NCI-H1417 treated with DMSO at 0.1 percent for 48 hours (cell line): Measurements from ENCODE around the gene EPPIN.

Experiments
- DNase-seq: peaks from one replicate; lab custom pipeline; 2025; lab: John Stamatoyannopoulos, UW

Gene EPPIN

DNA sequence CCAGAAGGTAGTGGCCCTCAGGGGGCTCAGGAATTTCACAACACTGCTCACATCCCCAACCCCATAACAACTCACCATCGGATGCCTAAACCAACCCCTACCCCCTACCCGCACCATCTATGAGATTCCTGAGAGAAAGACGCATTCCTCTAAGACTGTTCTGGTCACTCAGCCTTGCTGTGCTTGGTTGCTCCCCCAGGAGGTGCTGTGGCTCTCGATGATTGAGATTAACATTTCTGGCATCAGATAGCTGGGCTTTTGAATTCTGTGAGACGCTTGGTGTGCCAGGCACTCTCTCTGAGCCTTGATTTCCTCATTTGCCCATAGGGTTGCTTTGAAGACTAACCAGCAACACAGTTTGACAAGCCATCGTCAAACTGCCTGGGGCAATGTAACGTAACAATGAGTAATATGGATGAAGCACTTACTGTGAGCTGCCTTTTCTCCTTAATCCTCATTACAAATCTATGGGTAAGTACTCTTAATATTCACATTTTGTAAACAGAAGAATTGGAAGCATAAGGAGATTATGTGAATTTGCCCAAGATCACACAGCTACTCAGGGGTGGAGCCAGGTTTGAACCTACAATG, 8.9 kb downstream of the EPPIN start:
- no peak for DNase-seq

DNA sequence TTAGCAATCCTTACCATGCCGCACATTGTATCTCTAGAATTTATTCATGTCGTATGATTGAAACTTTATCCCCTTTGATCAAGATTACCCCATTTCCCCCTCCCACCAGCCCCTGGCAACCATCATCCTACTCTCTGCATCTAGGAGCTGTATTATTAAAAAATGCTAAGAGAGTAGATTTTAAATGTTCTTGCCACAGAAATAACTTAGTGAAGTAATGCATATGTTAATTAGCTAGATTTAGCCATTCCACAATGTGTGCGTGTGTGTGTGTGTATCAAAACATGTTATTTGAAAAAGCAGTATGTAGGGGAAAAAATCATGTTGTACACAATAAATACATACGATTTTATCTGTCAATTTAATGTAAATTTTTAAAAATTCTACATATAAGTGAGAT, 19.9 kb downstream of the EPPIN start:
- DNase-seq, result no peak

DNA sequence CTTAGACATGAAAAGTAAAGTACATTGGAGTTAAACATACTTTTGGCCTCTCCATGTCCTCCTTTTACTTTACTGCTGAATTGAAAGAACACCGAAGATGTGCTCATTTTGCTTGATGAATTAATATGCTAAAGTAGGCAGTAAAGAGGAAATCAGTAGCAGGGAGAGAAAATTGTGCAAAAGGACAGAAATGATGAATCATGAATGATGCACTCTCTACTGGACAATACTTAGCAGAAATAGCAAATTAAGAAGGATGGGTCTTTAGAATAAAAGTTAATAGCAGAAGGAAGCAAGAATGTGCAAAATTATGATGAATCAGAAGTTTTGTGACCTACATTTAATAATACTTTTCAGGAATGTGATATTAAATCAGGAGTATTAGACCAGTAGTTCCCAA, 23.4 kb downstream of the EPPIN start:
- no peak for DNase-seq

DNA sequence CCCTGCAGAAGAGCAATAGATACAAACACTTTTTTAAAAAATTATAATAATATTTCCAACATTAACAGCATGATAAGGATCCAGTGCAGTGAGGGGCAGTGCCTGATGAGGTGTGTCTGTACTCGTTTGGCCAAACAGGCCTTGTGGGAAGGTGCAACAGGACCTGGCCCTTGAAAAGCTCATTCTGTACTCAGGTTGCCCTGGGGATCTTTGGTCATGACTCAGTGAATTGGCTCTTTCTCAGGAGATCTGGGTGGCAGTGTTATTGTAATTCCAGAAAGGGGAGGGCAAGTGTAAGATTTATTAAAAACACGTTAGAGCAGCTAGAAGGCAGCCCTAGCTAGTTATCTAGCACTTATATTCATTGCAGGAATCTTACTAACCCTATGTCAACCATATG, 28.9 kb downstream of the EPPIN start:
- no peak for DNase-seq

DNA sequence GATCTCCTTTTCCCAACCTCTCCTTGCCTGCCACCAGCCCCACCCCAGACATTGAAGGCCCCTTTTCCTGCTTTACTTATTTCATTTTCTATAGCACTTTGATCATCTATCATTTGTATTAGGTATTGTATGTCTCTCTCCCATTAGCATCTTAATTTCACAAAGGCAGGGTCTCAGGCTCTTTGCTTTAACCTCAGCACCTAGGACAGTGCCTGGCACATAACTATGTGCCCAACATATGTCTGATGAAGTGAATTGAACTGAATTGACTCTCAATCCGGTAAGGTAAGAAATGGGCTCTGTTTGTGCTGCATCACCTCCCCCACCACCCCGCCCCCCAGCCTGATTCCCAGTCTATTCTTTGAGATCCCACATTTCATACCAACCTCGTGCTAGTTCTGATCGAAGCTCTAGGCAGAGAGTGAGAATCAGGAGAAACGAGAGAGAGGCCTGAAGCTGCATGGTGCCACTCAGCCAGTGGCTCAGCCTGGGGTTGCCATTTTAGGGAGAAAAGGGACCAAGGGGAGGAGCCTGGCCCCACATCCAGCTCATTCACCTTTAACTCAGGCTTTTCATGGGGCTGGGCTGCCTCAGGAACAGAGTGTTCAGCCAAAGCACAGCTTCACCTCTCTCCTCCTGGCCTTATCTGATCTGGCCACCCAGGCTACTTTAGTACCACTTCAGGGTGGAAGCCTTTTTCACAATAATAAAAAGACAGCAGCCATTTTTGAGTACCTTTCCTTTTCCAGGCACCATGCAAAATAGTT, 31.9 kb downstream of the EPPIN start, which contains the start of gene SPINT3:
SPINT3 (minus strand) TSS at position 476 of the 767 bp plus-strand sequence; CDS start at position 462, 14 bp downstream.
- no peak for DNase-seq

DNA sequence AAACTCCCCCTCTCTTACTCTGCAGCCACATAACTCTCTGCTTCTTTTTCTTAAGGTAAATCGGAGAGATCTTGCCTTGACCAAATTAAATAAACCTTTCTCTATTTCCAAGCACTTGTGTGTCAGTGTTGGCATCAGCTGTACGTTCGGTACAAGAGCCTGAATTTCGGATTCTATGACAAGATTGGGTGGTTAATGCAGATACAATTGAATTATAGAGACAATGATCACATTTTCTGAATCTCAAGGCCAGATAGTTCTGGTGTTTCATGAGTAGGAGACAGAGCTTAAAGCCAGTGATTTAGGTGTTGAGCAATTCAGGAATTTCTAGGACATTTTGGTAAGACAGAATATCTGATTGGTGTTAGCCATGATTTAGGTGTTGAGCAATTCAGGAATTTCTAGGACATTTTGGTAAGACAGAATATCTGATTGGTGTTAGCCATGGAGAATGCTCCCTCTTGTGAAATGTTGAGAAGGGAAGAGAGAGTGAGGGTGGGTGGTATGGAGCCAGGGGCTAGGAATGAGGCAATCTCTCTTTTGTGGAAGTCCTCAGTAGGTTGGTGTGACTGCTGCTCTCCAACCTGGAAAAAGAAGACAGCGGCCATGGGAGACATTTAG, 36.8 kb downstream of the EPPIN start:
- no peak for DNase-seq

DNA sequence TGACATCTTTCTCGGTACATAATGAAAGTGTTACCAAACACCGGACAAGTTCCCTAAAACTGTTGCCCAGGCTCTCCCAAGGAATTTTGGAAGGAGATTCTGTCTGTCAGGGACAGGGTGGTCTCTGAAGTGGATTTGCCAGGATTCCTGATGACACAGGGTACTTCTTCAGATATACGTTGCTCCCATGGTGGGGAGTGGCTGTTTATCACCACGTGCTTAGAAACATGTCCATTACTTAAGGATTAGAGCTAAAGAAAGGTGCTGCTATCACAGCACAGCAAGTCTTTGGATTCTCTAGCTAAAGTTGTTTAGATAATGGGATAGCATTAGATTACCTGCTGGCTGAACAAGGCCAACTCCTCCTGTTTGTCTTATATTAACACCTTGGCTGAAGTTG, 38.1 kb downstream of the EPPIN start:
- no peak for DNase-seq

DNA sequence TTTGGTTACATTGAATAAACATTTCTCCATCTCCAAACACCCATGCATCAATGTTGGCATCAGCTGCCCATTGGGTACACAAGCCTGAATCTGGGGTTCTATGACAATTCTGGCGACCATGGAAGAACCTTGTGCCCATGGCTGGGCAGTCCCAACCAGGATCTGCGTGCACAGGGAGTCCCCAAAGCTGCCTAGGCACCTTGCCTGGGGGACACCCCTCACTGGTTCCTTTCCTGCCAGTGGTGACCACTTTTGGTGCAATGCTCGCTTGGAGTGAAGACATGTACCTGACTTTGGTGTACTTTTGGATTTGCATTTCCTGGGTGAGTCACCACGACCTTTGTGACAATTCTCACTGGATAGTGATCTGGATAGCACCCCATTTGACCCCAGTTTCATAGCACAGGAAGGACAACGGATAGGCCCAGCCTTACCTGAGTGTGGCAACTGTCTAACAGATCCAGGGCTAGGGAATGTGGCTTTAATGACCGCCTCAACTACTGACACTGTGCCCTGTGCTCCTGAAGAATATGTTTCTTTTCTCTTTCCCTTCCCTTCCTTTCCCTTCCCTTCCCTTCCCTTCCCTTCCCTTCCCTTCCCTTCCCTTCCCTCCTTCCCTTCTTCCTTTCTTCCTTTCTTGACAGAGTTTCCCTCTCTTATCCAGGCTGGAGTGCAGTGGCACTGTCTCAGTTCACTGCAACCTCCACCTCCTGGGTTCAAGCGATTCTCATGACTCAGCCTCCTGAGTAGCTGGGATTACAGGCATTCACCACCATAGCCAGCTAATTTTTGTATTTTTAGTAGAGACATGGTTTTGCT, 38.9 kb downstream of the EPPIN start:
- DNase-seq, result no peak

DNA sequence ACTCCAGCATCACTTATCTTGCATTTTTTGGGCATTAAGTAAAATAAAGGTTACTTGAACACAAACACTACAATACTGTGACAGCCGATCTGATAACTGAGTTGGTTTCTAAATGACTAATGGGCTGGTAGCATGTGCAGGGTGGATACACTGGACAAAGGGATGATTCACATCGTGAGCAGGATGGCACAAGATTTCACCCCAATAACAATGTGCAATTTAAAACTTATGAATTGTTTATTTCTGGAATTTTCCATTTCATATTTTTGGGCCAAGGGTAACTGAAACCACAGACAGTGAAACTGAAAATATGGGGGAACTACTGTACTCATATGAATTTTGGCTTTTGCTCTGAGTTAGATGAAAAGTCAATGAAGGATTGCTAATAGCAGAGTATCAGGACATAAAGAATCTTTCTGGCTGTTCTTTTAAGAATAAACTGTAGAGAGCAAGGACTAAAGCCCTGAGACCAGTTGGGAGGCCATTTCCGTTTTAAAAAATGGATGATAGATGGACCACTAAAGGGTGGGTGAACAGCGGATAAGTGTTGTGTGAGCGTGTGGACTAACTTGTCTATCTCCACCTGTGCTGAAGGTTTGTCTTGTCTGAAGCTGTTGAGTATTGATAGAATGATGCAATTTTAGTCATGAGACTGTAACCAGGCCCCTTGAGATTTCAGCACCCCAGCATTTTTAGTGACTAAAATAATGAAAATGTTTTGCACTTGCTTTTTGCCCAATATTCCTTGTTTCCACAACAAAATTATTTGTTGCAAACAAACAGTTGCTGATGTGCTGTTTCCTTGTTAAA, 40.0 kb downstream of the EPPIN start:
- no peak for DNase-seq

DNA sequence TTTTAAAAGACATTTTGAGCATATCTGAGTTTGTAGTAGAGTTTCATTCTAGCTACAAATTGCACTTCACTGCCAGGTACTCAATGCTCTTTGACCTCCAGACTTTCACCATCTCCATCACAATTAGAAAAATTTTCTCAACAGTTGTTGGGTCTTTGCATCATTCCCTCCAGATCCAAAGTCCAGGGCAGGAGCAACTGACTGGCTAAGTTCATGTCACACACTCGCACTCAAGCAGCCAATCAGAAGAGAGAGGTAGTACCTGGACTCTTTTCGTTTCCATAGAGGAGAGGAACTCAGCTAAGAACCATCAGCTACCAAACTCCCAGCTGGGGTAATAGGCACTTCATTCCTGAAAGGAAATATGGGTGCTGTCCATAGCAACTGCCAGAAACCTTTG, 40.8 kb downstream of the EPPIN start:
- no peak for DNase-seq

DNA sequence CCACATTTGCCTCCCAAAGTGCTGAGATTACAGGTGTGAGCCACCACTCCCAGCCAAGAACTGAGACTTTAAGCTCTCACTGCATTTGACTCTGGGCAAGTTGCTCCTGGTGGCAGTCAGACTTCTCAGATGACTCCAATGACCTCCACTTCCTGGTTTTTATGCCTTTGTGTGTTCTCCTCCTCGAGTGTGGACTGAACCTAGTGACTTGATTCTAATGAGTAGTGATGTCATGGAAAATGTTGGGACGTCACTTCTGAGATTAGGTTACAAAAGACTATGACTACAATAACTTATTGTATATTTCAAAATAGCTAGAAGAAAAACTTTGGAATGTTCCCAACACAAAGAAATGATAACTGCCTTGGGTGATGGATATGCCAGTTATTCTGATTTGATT, 43.8 kb downstream of the EPPIN start:
- DNase-seq, result no peak

DNA sequence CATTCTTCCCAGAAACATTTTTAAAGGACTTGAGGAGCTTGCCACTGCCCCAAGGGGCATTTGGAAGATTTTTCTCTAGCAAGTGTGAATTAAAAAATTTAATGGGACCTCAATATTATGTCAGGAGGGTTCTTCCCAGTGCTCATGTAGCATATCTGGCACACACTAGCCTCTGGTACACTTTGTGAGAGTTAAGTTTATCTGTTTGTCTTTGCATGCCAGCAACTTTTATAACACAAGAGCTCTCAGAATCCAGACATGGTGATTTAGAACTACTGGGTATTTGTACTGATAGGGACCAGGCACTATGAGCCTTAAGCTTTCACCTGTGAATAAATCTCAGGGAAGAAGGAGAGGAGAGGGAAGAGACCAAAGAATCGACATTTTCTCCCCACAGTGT, 44.6 kb downstream of the EPPIN start:
- DNase-seq, result no peak

DNA sequence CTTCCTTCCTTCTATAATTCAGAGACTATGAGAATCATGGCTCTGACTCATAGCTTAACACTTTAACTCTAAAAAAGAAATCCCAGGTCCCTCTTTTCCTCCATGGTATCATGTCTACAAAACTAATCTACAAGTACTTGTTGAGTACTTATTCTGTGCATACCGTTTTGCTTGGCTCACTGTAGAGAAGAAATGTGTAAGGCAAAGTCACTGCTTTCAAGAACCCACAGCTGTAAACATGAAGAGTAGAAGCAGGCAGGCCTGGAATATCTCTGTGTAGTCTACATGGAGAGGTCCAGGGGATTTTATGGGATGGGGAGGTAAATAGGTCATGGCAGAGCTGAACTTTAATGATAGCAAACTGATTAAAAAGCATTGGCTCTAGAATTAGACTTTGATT, 45.6 kb downstream of the EPPIN start:
- no peak for DNase-seq

DNA sequence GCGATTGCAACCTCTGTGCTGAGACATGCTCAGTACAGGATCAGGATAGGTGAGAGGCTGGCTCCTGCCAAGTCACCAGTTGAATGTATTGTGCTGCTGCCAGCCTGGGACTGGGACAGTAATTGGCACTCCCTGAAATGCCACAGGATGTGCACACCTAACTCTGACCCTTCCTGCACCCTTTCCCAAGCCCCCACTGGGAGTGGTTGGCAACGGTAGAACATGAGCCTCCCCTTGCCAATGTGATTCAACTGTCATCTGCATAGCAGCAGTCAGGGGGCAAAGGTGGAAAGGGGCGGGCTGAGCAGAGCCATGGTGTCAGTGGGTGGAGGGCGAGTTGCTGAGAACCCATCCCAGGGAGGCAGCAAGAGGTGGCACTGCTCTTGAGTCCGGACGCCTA, 47.2 kb downstream of the EPPIN start:
- no peak for DNase-seq

DNA sequence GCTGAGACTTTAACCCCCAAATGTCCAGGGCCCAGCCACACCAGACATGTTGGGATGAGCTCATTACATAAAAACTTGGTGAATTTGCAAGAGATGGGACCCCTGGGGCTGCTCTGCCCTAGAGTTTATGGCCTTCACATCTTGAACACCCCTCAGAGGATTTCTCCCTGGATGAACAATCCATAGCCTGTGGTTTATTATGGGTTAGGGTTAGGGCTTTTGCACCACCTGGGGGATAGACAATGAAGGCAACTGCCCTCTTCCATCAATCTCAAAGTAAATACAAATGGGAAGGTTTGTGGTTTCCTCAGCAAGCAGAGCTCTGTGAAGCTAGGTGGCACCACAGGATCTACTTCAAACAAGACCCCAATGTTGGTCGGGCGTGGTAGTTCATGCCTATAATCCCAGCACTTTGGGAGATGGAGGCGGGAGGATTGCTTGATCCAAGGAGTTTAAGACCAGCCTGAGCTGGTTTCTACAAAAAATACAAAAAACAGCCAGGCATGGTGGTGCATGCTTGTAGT, 49.2 kb downstream of the EPPIN start:
- DNase-seq, result no peak

DNA sequence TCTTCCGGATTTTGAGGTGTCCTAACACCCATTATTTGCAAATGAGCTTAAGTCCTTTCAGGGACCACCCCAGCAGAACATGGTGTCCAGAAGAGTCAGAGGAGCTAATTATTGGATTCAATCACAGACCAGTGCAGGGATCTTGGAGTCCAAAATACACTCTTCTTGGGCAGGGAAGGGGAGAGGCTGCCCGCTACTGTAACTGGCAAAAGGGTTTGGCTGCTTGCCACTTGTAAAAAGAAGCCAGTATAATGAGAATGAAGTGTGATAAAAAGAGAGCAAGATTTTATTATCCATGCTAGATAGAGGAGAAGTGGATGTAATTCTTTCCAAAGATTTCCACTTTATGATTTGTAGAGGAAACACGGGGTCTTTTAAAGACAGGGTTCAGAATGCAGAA, 51.0 kb downstream of the EPPIN start:
- DNase-seq, result no peak

DNA sequence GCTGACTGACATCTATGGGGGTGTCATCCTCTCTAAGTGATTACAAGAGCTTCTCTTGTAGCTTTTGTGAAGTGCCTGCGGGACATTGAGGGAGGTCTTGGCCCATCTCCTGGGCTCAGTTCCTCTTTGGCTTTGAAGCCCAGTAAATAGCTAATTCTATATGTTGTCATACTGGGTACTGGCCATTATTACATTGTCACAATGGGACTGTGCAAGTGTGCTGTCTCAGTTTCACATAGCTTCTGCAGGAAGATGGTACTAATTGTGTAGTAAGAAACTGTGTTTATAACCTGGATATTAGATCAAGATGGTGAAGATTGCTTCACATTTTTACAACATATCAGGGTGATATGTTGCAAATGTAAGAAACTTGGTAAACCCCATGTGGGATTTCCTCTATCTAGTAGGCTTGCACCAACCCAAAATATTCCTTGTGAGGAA, 51.7 kb downstream of the EPPIN start:
- DNase-seq, result no peak
